Neutrophil (primary cell): ENCODE data around the gene SSBP3.

Experiments
- H3K27ac ChIP-seq: fragments of 200-600 bp; sonication (generic); 2 replicates; pipeline ENCODE4 v1.5.1; 2016; ENCODE audit warnings: mild to moderate bottlenecking, moderate library complexity
- H3K27me3 ChIP-seq: fragments of 200-600 bp; sonication (generic); 2 replicates; pipeline ENCODE4 v1.6.0; 2016; ENCODE audit warnings: mild to moderate bottlenecking
- H3K36me3 ChIP-seq: fragments of 200-600 bp; sonication (generic); 2 replicates; pipeline ENCODE4 v1.5.1; 2017
- H3K4me1 ChIP-seq, 2 experiments: fragments of 200-600 bp in 1 of 2; sonication (generic) in 1 of 2; 1 replicate in 1 of 2; 2 replicates in 1 of 2; pipeline versions ENCODE4 v1.5.1 to v1.6.1; 2013 to 2016; ENCODE audit warnings: low read depth in 1 of 2, low read length in 1 of 2, mild to moderate bottlenecking in 1 of 2, moderate library complexity in 1 of 2; ENCODE audit not compliant: control insufficient read depth in 1 of 2, insufficient read depth in 1 of 2
- H3K4me3 ChIP-seq, 2 experiments: fragments of 200-600 bp in 1 of 2; sonication (generic) in 1 of 2; 1 replicate in 1 of 2; 2 replicates in 1 of 2; pipeline ENCODE4 v1.5.1; 2013 to 2016; ENCODE audit warnings: low read depth in 1 of 2, low read length in 1 of 2, mild to moderate bottlenecking in 1 of 2, moderate library complexity in 1 of 2
- H3K9me3 ChIP-seq: fragments of 200-600 bp; sonication (generic); 2 replicates; pipeline ENCODE4 v1.5.1; 2016
- TF ChIP-seq, protein P1 (sequence below): fragments of 200-600 bp; sonication (generic); IDR thresholded peaks from 2 replicates; pipeline ENCODE4 v1.5.1; 2016; ENCODE audit warnings: antibody characterized with exemption

The SSBP3 gene

DNA sequence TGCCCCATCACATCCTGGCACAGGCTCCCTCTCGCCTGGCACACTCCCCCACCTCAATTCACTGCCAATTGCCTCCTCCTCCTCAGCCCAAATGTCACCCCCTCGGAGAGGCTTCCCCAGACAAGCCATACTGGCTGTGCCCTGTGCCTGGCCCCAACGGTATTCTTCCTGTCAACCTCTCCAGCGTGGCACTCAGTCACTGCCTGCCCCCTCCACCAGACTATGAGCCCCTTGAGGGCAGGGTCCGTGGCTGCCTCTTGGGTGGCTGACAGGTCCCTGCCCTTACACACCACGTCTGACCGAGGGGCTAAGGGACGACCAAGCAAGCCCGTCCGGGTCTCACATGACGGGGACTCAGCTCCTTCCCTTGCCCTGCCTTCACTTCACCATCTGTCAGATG lies 131.3 kb downstream of the SSBP3 start:
- H3K9me3 ChIP-seq, result no peaks in the 10 kb centered on the region
- H3K36me3 ChIP-seq, result no peaks in the 10 kb centered on the region
- TF ChIP-seq, protein P1, sequence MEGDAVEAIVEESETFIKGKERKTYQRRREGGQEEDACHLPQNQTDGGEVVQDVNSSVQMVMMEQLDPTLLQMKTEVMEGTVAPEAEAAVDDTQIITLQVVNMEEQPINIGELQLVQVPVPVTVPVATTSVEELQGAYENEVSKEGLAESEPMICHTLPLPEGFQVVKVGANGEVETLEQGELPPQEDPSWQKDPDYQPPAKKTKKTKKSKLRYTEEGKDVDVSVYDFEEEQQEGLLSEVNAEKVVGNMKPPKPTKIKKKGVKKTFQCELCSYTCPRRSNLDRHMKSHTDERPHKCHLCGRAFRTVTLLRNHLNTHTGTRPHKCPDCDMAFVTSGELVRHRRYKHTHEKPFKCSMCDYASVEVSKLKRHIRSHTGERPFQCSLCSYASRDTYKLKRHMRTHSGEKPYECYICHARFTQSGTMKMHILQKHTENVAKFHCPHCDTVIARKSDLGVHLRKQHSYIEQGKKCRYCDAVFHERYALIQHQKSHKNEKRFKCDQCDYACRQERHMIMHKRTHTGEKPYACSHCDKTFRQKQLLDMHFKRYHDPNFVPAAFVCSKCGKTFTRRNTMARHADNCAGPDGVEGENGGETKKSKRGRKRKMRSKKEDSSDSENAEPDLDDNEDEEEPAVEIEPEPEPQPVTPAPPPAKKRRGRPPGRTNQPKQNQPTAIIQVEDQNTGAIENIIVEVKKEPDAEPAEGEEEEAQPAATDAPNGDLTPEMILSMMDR, result no peak
- no peak overlapping the region for H3K27ac ChIP-seq
- no peaks in the 10 kb centered on the region for H3K4me1 ChIP-seq
- no peak overlapping the region for H3K4me3 ChIP-seq
- no peaks in the 10 kb centered on the region for H3K27me3 ChIP-seq

DNA sequence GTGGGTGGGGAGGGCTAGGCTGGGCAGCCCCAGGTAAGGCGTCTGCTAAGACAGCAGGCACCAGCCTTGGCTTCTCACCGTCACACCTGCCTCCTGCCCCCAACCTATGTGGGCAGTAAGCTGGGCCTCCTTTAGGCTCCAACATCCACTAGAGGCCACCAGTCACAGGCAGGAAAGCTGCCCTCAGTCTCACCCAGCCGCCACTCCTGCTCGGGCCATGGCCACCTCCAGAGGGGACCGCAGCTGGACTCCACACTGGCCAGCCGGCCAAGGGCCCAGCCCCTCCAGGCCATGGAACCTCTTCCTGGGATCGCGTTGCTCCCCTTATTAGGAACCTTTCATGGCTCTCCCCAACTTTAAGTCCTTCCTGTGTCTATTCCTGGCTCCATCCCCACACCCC lies 131.7 kb downstream of the SSBP3 start:
- Histone ChIP-seq H3K4me3 (no peak overlapping the region), H3K27me3 (no peaks in the 10 kb centered on the region), H3K36me3 (no peaks in the 10 kb centered on the region), H3K4me1 (no peaks in the 10 kb centered on the region), H3K9me3 (no peaks in the 10 kb centered on the region), H3K27ac (no peak overlapping the region)
- TF ChIP-seq, protein P1, result no peak

DNA sequence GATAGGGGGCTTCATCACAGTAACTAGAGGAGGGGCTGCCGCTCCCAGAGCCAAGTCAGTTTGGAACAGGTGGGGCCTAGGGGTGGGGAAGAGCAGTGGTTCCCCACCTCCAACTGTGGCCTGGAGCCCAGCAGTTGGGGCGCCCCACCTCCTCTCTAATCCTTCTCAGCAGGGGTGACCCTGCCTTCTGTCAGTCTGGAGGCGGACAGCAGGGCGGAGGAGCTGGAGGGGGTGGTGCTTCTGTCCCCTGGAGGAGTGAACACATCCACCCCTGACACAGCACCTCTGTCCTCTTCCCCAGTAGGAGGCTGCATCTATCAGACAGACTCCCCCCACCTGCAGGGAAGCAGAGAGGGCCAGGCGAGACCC lies 132.4 kb downstream of the SSBP3 start:
- Histone ChIP-seq H3K36me3 (no peaks in the 10 kb centered on the region), H3K4me3 (no peak overlapping the region), H3K27me3 (no peaks in the 10 kb centered on the region), H3K9me3 (no peaks in the 10 kb centered on the region), H3K27ac (no peak overlapping the region), H3K4me1 (no peaks in the 10 kb centered on the region)
- TF ChIP-seq, protein P1, result no peak

DNA sequence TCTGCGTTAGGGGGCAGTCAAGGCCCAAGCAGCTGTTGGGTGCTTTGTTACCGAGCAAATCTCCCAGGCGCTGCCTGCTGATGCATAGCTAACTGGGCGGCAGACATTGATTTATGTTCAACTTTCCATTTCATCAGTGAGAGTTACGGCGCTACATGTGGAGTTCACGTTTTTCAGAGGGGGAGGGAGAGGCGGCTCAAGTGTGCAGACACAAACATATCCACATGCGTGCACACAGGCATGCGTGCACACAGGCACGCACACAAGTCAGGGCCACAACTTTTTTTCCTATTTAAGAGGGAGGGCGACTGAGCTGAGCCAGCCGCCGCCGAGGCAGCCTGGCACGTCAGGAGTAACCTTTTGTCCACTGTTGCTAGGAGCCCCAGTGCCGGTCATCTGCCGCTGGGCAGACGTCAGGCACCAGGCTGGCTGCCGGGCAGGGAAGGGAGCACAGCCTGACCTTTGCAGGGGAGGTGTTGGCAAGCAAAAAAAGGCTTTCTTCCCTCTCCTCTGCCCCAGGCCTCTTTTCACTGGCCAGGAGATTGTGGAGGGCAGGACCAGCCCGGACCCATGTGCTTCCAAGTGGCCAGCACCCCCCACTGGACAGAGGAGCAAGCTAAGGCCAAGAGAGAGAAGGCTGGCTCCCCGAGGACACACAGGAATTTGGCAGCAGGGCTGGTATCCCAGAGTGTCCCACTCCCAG lies 133.0 kb downstream of the SSBP3 start:
- Histone ChIP-seq H3K9me3 (no peaks in the 10 kb centered on the region), H3K27me3 (no peaks in the 10 kb centered on the region), H3K4me1 (no peaks in the 10 kb centered on the region), H3K36me3 (no peaks in the 10 kb centered on the region), H3K27ac (no peak overlapping the region), H3K4me3 (no peak overlapping the region)
- TF ChIP-seq, protein P1, result no peak

DNA sequence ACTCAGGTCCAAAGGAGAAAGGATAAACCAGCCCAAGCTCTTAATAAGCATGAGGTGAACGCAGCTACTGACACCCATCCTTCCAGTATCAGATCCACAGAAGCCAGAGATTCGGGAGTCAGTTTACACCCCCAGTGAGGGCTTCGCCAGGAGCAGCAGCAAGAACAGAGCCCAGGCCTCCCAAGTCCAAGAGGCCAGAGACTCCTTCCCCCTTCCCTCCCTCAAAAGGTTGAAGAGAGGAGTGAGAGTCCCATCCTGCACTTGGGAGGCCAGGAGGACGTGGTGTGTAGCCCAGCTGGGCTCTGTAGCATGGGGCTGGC lies 133.5 kb downstream of the SSBP3 start:
- H3K27ac ChIP-seq, result no peak overlapping the region
- H3K36me3 ChIP-seq, result no peaks in the 10 kb centered on the region
- no peak overlapping the region for H3K4me3 ChIP-seq
- no peaks in the 10 kb centered on the region for H3K27me3 ChIP-seq
- H3K4me1 ChIP-seq, result no peaks in the 10 kb centered on the region
- H3K9me3 ChIP-seq, result no peaks in the 10 kb centered on the region
- TF ChIP-seq, protein P1, result no peak

DNA sequence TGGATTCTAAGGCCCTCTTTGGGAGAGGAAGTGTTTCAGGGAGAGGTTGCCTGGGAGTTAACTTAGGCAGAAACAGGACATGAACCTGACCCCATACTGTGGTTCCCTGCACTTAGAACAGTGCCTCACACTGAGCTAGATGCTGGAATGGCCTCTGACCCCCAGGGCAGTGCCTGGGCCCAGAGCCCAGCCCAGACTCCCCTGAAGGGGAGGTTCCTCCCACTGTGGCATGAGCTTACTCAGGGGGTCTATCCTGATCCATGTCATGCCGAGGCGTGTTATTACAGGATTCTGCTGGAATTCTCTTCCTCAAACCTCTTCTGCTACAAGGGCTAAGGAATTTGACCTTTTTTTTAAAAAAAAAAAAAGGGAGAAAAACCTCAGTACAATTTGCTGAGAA lies 134.1 kb downstream of the SSBP3 start:
- no peaks in the 10 kb centered on the region for H3K4me1 ChIP-seq
- H3K27ac ChIP-seq, result no peak overlapping the region
- no peaks in the 10 kb centered on the region for H3K27me3 ChIP-seq
- TF ChIP-seq, protein P1, result no peak
- no peaks in the 10 kb centered on the region for H3K9me3 ChIP-seq
- H3K36me3 ChIP-seq, result no peaks in the 10 kb centered on the region
- H3K4me3 ChIP-seq, result no peak overlapping the region
